Measurements from ENCODE around the gene S100G.
"Not testable (repeated sequence)": the region's sequence is repeated elsewhere in the genome, so short reads cannot be mapped to it uniquely, and the experiment has no call there.

Gene S100G

DNA sequence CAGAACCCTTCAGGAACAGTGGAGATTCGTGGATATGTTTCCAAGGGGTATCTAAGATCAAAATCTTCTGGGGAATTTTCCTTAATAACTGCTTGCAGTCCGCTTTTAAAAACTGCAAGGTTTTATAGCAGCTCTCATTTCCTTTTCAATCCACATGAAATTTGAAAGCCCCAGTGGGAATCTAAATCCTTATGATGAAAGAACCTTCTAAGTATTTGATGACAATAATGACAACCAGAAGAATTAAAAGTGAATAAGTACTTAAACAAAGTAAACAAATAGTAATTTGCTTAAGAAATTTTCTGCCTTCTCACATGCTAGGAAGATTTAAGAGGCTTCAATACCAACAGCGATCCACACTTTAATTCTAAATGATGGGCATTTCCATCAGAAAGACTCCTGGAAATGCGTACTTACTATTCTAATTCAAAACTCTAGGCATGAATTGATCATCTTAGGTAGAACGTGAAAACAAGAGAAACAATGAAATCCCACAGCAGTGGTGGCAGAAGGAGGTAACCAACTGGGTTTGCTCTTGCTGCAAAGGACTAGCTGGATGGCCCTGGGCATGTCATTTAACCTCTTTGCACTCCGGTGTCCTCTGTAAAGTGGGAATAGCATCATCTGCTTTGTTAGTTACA is 37.6 kb upstream of the S100G start:
- H3K27ac ChIP-seq = no peak overlapping the region

DNA sequence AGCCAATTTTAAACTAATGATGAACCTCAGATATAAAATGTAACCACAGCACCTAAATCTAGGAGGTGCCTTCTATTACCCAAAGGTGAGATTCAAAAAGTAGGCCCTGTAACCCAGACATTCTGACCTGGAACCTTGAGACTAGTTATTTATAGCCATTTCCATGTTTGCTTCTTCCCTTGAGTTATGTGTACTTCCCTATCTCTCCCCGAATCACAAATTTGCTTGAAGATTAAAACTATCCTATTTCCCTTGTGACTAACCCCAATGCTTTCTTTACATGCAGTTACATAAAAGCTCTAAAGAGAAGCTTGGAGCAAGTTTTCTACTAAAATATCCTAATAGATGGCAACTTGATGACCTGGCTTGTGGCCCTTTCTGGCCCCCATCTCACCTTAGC is 32.6 kb upstream of the S100G start:
- H3K27ac ChIP-seq = no peak overlapping the region
- TF ChIP-seq ZFX (IDR thresholded peaks at IDR 0.05) = no peak
- TF ChIP-seq, protein P1, sequence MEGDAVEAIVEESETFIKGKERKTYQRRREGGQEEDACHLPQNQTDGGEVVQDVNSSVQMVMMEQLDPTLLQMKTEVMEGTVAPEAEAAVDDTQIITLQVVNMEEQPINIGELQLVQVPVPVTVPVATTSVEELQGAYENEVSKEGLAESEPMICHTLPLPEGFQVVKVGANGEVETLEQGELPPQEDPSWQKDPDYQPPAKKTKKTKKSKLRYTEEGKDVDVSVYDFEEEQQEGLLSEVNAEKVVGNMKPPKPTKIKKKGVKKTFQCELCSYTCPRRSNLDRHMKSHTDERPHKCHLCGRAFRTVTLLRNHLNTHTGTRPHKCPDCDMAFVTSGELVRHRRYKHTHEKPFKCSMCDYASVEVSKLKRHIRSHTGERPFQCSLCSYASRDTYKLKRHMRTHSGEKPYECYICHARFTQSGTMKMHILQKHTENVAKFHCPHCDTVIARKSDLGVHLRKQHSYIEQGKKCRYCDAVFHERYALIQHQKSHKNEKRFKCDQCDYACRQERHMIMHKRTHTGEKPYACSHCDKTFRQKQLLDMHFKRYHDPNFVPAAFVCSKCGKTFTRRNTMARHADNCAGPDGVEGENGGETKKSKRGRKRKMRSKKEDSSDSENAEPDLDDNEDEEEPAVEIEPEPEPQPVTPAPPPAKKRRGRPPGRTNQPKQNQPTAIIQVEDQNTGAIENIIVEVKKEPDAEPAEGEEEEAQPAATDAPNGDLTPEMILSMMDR (conservative IDR thresholded peaks at IDR 0.05) = no peak

More for the DNA sequence above, 37.6 kb upstream of the S100G start:
- TF ChIP-seq, protein P1 (conservative IDR thresholded peaks at IDR 0.05) = no peak
- TF ChIP-seq ZFX (IDR thresholded peaks at IDR 0.05) = no peak

DNA sequence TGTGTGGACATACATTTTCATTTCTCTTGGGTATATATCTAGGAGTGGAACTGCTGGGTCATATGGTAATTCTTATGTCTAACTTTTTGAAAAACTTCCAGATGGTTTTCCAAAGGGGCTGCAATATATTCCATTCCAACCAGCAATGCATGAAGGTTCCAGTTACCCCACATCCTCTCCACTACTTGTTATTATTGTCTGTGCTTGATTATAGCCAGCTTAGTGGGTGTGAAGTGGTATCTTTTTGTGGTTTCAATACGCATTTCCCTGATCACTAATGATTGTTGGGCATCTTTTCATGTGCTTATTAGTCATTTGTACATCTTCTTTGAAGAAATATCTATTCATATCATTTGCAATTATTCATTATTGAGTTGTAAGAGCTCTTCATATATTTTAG is 31.5 kb upstream of the S100G start:
- no peak overlapping the region for H3K27ac ChIP-seq
- TF ChIP-seq, protein P1 (conservative IDR thresholded peaks at IDR 0.05) = no peak
- no peak for TF ChIP-seq ZFX (IDR thresholded peaks at IDR 0.05)

DNA sequence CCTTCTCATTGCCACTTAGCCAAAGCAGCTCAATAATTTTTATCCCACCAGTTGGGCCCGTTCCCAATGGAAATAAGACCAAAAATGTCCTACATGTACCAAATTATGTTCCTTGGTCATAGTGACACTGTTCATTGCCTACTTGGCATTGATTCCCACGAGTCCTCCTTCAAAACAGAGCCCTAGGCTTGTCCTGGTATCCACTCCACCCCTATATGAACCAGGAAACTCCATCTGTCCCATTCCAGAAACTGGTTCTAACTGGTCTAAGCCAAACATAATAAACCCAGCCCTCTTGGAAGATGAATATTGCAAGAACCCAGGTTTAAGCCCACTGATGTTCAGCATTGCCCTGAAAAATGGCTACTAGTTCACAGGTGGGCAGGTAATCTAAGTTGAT is 30.9 kb upstream of the S100G start:
- TF ChIP-seq ZFX (IDR thresholded peaks at IDR 0.05) = no peak
- TF ChIP-seq, protein P1 (conservative IDR thresholded peaks at IDR 0.05) = no peak
- no peak overlapping the region for H3K27ac ChIP-seq

DNA sequence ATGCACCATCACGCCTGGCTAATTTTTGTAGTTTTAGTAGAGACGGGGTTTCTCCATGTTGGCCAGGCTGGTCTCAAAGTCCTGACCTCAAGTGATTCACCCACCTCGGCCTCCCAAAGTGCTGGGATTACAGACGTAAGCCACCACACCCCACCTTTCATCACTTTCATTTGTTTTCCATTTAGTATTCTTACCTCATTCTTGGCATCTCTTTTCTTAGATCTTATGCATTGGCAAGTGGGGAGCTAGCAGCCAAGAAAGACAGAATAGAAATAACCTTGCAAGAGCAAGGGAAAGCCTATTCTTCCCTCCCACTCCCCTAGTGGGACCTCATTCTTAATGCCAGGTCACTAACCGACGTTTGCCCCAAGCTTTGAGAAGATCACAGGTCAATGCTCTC is 21.4 kb upstream of the S100G start:
- H3K27ac ChIP-seq = not testable (repeated sequence)

DNA sequence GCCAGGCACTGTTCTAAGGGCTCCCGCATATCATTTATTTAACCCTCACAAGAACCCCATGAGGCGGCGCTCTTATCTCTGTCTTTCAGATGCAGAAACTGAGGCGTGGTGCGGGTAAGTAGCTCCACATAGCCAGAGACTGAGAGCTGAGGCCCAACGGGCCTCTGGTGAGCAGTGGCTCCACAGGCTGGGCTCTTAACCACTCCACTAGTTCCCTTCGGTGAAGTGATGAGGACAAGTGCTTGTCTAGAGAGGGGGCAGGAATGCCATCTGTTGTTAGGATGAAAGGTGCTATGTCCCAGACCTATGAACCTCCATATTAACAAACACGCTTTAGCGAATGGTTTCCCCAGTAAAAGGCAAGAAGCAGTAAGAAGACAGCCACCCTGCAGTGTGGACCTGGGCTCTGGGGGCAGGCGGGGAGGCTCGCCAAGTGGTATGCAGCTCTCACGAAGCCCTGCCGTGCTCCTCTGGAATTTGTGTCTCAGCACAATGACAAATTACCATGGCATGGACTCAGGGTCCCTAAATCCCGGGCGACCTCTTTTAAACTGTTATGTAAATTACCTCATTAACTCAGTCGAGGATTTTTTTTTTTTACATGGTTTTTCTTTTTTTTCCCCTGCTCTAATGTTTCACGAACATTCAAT is 20.9 kb upstream of the S100G start:
- TF ChIP-seq, protein P1 (conservative IDR thresholded peaks at IDR 0.05) = no peak
- no peak for TF ChIP-seq ZFX (IDR thresholded peaks at IDR 0.05)
- H3K27ac ChIP-seq = no peak overlapping the region

DNA sequence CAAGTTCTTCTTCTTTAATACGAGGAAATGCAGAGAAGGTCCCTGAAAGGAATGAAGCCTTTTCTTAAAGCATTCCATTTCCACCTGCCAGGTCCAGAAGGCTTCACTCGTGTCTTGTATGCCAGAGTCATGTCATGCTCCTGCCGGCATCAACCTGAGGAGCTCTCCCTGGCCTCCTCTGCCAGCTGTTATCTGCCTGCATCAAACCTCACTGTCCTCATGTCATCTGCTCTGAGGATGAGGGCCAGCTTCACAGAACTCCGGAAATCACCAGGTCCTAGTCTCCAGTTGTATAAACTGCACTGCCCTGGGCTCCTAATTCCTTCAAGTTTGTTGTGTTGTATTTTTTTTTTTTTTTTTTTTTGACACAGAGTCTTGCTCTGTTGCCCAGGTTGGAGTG is 20.0 kb upstream of the S100G start:
- no peak overlapping the region for H3K27ac ChIP-seq
- TF ChIP-seq ZFX (IDR thresholded peaks at IDR 0.05) = no peak
- TF ChIP-seq, protein P1 (conservative IDR thresholded peaks at IDR 0.05) = no peak

DNA sequence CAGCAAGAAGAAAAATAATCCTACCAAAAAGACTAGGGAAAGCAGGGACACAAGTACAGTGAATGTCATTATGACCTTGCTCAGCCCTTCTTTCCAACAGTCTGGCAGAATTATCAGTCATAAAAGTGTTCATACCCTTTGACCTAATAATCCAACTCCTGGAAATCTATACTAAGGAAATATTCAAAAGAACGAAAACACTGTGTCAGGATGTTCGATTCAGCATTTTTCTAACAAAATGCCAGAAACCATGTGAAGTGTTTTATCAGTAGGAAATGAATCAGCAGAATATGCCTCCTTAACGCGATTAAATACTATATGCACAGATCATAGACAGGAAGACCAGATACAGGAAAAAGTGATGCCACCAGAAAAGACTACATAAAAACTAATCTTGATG is 16.2 kb upstream of the S100G start:
- no peak overlapping the region for H3K27ac ChIP-seq
- TF ChIP-seq, protein P1 (conservative IDR thresholded peaks at IDR 0.05) = no peak
- no peak for TF ChIP-seq ZFX (IDR thresholded peaks at IDR 0.05)
